HCT116 (cell line): ENCODE results near the gene NCDN. TPM values are rescaled to one million over a fixed set of nuclear protein-coding genes. Genes with fewer than 3 reads are reported as not detected.

Experiments used
- ATAC-seq: fragments of 200-7000 bp; cut with Tn5 transposase; 2 replicates; pipeline ENCODE4 v1.9.1; 2020; ENCODE audit warnings: mild to moderate bottlenecking, moderate library complexity
- BruUV-seq: library from RNA; stranded (reverse); fragments of 400-500 nt; replicated peaks from 2 replicates; lab custom pipeline; 2021; lab: Mats Ljungman, UMichigan
- CTCF ChIA-PET: fragments of 300-600 bp; sonication (Branson Sonifier 250); formaldehyde crosslinking; loops from one replicate; lab custom pipeline; 2021; ENCODE audit warnings: antibody characterized with exemption; lab: Charles Lee
- POLR2A ChIA-PET: fragments of 300-600, 350-600 bp; sonication (Branson Sonifier 250); formaldehyde crosslinking; loops from one replicate; lab custom pipeline; 2021; ENCODE audit warnings: antibody characterized with exemption; lab: Charles Lee
- RAD21 ChIA-PET, 2 experiments: fragments of 300-600 bp; sonication (Branson Sonifier 250); formaldehyde crosslinking; loops; one replicate each; lab custom pipeline; 2023; ENCODE audit warnings: low total read pairs in 2 of 2; ENCODE audit not compliant: uncharacterized antibody in 2 of 2, unreplicated experiment in 2 of 2, low non-redundant PET in 1 of 2; lab: Charles Lee
- DNase-seq: peaks from one replicate; pipeline ENCODE4 v3.0.0-alpha.2; 2010; ENCODE audit warnings: low read depth, low spot score
- H2AFZ ChIP-seq: fragments of 200-600 bp; shearing (Covaris generic), sonication (generic); 2 replicates; pipeline ENCODE4 v1.6.1; 2017; ENCODE audit warnings: low read depth, mixed run types, mixed read lengths, antibody characterized with exemption, low read length; ENCODE audit not compliant: poor library complexity, severe bottlenecking
- H3K27ac ChIP-seq: 2 replicates; pipeline ENCODE4 v1.5.1; 2012; ENCODE audit warnings: low read depth, low read length
- H3K27me3 ChIP-seq: fragments of 200-600 bp; sonication (generic); 2 replicates; pipeline ENCODE4 v1.6.1; 2016; ENCODE audit warnings: mixed run types, low read length, mixed read lengths; ENCODE audit not compliant: insufficient read depth
- H3K36me3 ChIP-seq, 2 experiments: fragments of 200-500 bp in 1 of 2; fragments of 200-600 bp in 1 of 2; sonication (Bioruptor generic) in 1 of 2; sonication (generic) in 1 of 2; 2 replicates each; pipeline versions ENCODE4 v1.5.1 to v1.6.1; 2014 to 2016; ENCODE audit warnings: low read length in 2 of 2, inconsistent platforms in 1 of 2, mixed read lengths in 1 of 2, mixed run types in 1 of 2; ENCODE audit not compliant: insufficient read depth in 2 of 2, control insufficient read depth in 1 of 2
- H3K4me1 ChIP-seq, 2 experiments: fragments of 200-600 bp in 1 of 2; sonication (generic) in 1 of 2; 2 replicates each; pipeline versions ENCODE4 v1.5.1 to v1.6.1; 2012 to 2017; ENCODE audit warnings: low read length in 2 of 2, inconsistent platforms in 1 of 2, mild to moderate bottlenecking in 1 of 2, mixed read lengths in 1 of 2, mixed run types in 1 of 2, moderate library complexity in 1 of 2; ENCODE audit not compliant: insufficient read depth in 2 of 2, control insufficient read depth in 1 of 2
- H3K4me2 ChIP-seq: fragments of 200-600 bp; sonication (generic); 2 replicates; pipeline ENCODE4 v1.6.1; 2017; ENCODE audit warnings: mixed run types, low read length, mixed read lengths
- H3K4me3 ChIP-seq, 2 experiments: fragments of 200-600 bp in 1 of 2; sonication (generic) in 1 of 2; replicated peaks in 1 of 2; 2 replicates each; pipeline ENCODE4 v1.5.1; 2011 to 2016; ENCODE audit warnings: low read length in 2 of 2, control low read depth in 1 of 2, low read depth in 1 of 2, mild to moderate bottlenecking in 1 of 2, mixed read lengths in 1 of 2, mixed run types in 1 of 2
- H3K79me2 ChIP-seq: fragments of 200-600 bp; sonication (generic); 2 replicates; pipeline ENCODE4 v1.6.1; 2017; ENCODE audit warnings: mild to moderate bottlenecking, mixed run types, low read length, moderate library complexity, mixed read lengths; ENCODE audit not compliant: insufficient read depth
- H3K9ac ChIP-seq: fragments of 200-600 bp; sonication (generic); 2 replicates; pipeline ENCODE4 v1.6.1; 2016; ENCODE audit warnings: low read length, mixed read lengths
- H3K9me2 ChIP-seq: fragments of 200-600 bp; sonication (generic), shearing (Covaris generic); 2 replicates; pipeline ENCODE4 v1.6.1; 2017; ENCODE audit warnings: mixed run types, mild to moderate bottlenecking, moderate library complexity; ENCODE audit not compliant: insufficient read depth
- H3K9me3 ChIP-seq, 2 experiments: fragments of 200-500 bp in 1 of 2; fragments of 200-600 bp in 1 of 2; sonication (Bioruptor generic) in 1 of 2; sonication (generic) in 1 of 2; 2 replicates each; pipeline ENCODE4 v1.6.1; 2014 to 2017; ENCODE audit warnings: low read length in 2 of 2, mixed read lengths in 2 of 2, inconsistent platforms in 1 of 2, low read depth in 1 of 2, mild to moderate bottlenecking in 1 of 2, mixed run types in 1 of 2, moderate library complexity in 1 of 2; ENCODE audit not compliant: control insufficient read depth in 1 of 2, insufficient read depth in 1 of 2
- H4K20me1 ChIP-seq: fragments of 200-600 bp; sonication (generic), shearing (Covaris generic); 2 replicates; pipeline ENCODE4 v1.6.1; 2017; ENCODE audit warnings: mixed run types, mild to moderate bottlenecking, moderate library complexity; ENCODE audit not compliant: insufficient read depth
- ATF3 ChIP-seq: IDR thresholded peaks from 2 replicates; pipeline ENCODE4 v1.6.1; 2012
- CBX3 ChIP-seq: IDR thresholded peaks from 2 replicates; pipeline ENCODE4 v1.6.1; 2012; ENCODE audit warnings: low read depth
- CEBPB ChIP-seq: IDR thresholded peaks from 2 replicates; pipeline ENCODE4 v1.6.1; 2012; ENCODE audit warnings: low read depth
- CTCF ChIP-seq, 3 experiments: fragments of 200-600 bp in 1 of 3; sonication (generic) in 1 of 3; IDR thresholded peaks in 2 of 3; conservative IDR thresholded peaks in 1 of 3; 2 replicates each; pipeline ENCODE4 v1.5.1; 2012 to 2017; ENCODE audit warnings: low read depth in 2 of 3, low read length in 2 of 3, antibody characterized with exemption in 1 of 3, borderline replicate concordance in 1 of 3, control low read depth in 1 of 3, mild to moderate bottlenecking in 1 of 3, mixed read lengths in 1 of 3, mixed run types in 1 of 3, moderate library complexity in 1 of 3; ENCODE audit not compliant: insufficient read depth in 1 of 3
- EGR1 ChIP-seq: IDR thresholded peaks from 2 replicates; pipeline ENCODE4 v1.6.1; 2012; ENCODE audit warnings: low read depth
- ELF1 ChIP-seq: IDR thresholded peaks from 2 replicates; pipeline ENCODE4 v1.6.1; 2012; ENCODE audit warnings: low read depth, borderline replicate concordance
- EZH2 ChIP-seq: fragments of 200-600 bp; sonication (generic); IDR thresholded peaks from 2 replicates; pipeline ENCODE4 v1.6.1; 2017; ENCODE audit warnings: antibody characterized with exemption, mixed run types
- FOSL1 ChIP-seq: IDR thresholded peaks from 2 replicates; pipeline ENCODE4 v1.6.1; 2012; ENCODE audit warnings: low read depth
- JUND ChIP-seq: IDR thresholded peaks from 2 replicates; pipeline ENCODE4 v1.6.1; 2012
- POLR2A ChIP-seq: IDR thresholded peaks from 2 replicates; pipeline ENCODE4 v1.7.0; 2011; ENCODE audit warnings: borderline replicate concordance; ENCODE audit not compliant: insufficient read depth, insufficient read length; ENCODE audit errors: extremely low read depth
- POLR2AphosphoS5 ChIP-seq: IDR thresholded peaks from 2 replicates; pipeline ENCODE4 v1.6.1; 2011; ENCODE audit warnings: mild to moderate bottlenecking, low read depth, low read length, moderate library complexity
- RAD21 ChIP-seq: IDR thresholded peaks from 2 replicates; pipeline ENCODE4 v1.6.1; 2012; ENCODE audit warnings: low read depth, mild to moderate bottlenecking
- REST ChIP-seq: IDR thresholded peaks from 2 replicates; pipeline ENCODE4 v1.6.1; 2012; ENCODE audit warnings: low read depth
- SIN3A ChIP-seq: IDR thresholded peaks from 2 replicates; pipeline ENCODE4 v1.6.1; 2012; ENCODE audit warnings: low read depth
- TCF7L2 ChIP-seq: IDR thresholded peaks from 2 replicates; pipeline ENCODE4 v1.7.0; 2011; ENCODE audit warnings: borderline replicate concordance, inconsistent platforms; ENCODE audit not compliant: insufficient read depth, insufficient read length; ENCODE audit errors: extremely low read depth
- YY1 ChIP-seq: IDR thresholded peaks from 2 replicates; pipeline ENCODE4 v1.6.1; 2011; ENCODE audit warnings: low read length, low read depth, moderate library complexity, mild to moderate bottlenecking; ENCODE audit not compliant: insufficient replicate concordance; ENCODE audit errors: extremely low read depth
- ZFX ChIP-seq: fragments of 450-650 bp; IDR thresholded peaks from 2 replicates; pipeline ENCODE4 v1.6.1; 2017
- ZNF274 ChIP-seq: fragments of 200-500 bp; sonication (Bioruptor generic); IDR thresholded peaks from 2 replicates; pipeline ENCODE4 v1.6.1; 2014; ENCODE audit warnings: mild to moderate bottlenecking, low read depth, low read length, inconsistent platforms
- intact Hi-C: fragments of 100-400 bp; cut with micrococcal nuclease; formaldehyde crosslinking; loops from 2 replicates; pipeline ENCODE4 v1.10.0; 2022
- total RNA-seq: library from RNA; stranded (reverse); gene quantifications from one replicate; pipeline ENCODE4 v1.2.1, GENCODE V29; 2021; ENCODE audit not compliant: unreplicated experiment

NCDN gene
- total RNA-seq, 1 experiment from 2014 or later: 24.5 TPM

GRCh38 chr1:35599411-35599810 is 41.8 kb downstream of the NCDN start:
- H2AFZ ChIP-seq: no peak overlapping the region
- H3K27me3 ChIP-seq: no peaks in the 10 kb centered on the region
- peaks cover 6% of the 10 kb centered on the region; the same call in 1 of the 2 replicates for H3K79me2 ChIP-seq
- no peak overlapping the region for H3K27ac ChIP-seq
- H3K9me3 ChIP-seq: no peaks in the 10 kb centered on the region
- RAD21 ChIA-PET: no interaction called here
- intact Hi-C loops: no loop called here
- no peak overlapping the region for H3K4me3 ChIP-seq
- no peak overlapping the region for H3K9ac ChIP-seq
- H3K4me1 ChIP-seq: no peaks in the 10 kb centered on the region
- no peaks in the 10 kb centered on the region for H3K9me2 ChIP-seq
- no TSS peak for BruUV-seq
- H4K20me1 ChIP-seq: peaks cover 4% of the 10 kb centered on the region; the same call in 1 of the 2 replicates
- DNase-seq (no peak), ATAC-seq (no peak)
- CTCF ChIA-PET: no interaction called here
- TF ChIP-seq TCF7L2: no peak
- no peak for TF ChIP-seq ELF1
- TF ChIP-seq CTCF (IDR thresholded peaks at IDR 0.05 in 2 of 3, conservative IDR thresholded peaks at IDR 0.05 in 1 of 3; ENCODE audit: borderline replicate concordance in 1 of 3, insufficient read depth in 1 of 3, low read depth in 2 of 3, low read length in 2 of 3): no peak
- no peak for TF ChIP-seq RAD21
- TF ChIP-seq ZNF274: no peak
- TF ChIP-seq EZH2: no peak
- no peak for TF ChIP-seq FOSL1
- no peak for TF ChIP-seq ZFX
- no peak for TF ChIP-seq SIN3A
- TF ChIP-seq YY1: no peak
- TF ChIP-seq ATF3: no peak
- TF ChIP-seq JUND: no peak
- TF ChIP-seq CEBPB: no peak
- TF ChIP-seq EGR1: no peak
- TF ChIP-seq POLR2AphosphoS5: no peak
- TF ChIP-seq REST: no peak
- TF ChIP-seq POLR2A: no peak
- TF ChIP-seq CBX3: no peak
- no peak overlapping the region for H3K4me2 ChIP-seq
- H3K36me3 ChIP-seq: peaks cover 32 to 50% of the 10 kb centered on the region in 2 experiments; a peak in 3 of 4 replicates
- POLR2A ChIA-PET: no interaction called here
